HEK293 (cell line): ENCODE data around the gene PPP1R1A.

Experiments used
- CTCF ChIA-PET: fragments of 350-600 bp; formaldehyde crosslinking; extraction: SDS; loops from one replicate; lab custom pipeline; 2021; ENCODE audit warnings: antibody characterized with exemption; lab: Yijun Ruan, JAX
- POLR2A ChIA-PET: fragments of 300-600 bp; formaldehyde crosslinking; extraction: SDS; loops from one replicate; lab custom pipeline; 2020; ENCODE audit warnings: antibody characterized with exemption, inconsistent platforms; lab: Yijun Ruan, JAX
- H3K27ac ChIP-seq: fragments of 200-500 bp; sonication (Bioruptor generic); 2 replicates; pipeline ENCODE4 v1.5.1; 2014; ENCODE audit warnings: low read depth, low read length, control low read depth, inconsistent platforms; ENCODE audit errors: extremely low read depth
- H3K36me3 ChIP-seq, 2 experiments: fragments of 200-500 bp in 1 of 2; sonication (Bioruptor generic) in 1 of 2; 1 replicate in 1 of 2; 2 replicates in 1 of 2; pipeline ENCODE4 v1.5.1; 2014 to 2017; ENCODE audit warnings: inconsistent platforms in 2 of 2, low read length in 2 of 2; ENCODE audit not compliant: control insufficient read depth in 2 of 2, insufficient read depth in 1 of 2
- H3K4me1 ChIP-seq: fragments of 200-500 bp; sonication (Bioruptor generic); 2 replicates; pipeline ENCODE4 v1.5.1; 2014; ENCODE audit warnings: mild to moderate bottlenecking, low read length, inconsistent platforms; ENCODE audit not compliant: control insufficient read depth, insufficient read depth
- H3K4me3 ChIP-seq: 2 replicates; pipeline ENCODE4 v1.5.1; 2011; ENCODE audit warnings: low read depth, mild to moderate bottlenecking, control low read depth, low read length, moderate library complexity
- H3K9me3 ChIP-seq: fragments of 200-500 bp; sonication (Bioruptor generic); 2 replicates; pipeline ENCODE4 v1.5.1; 2014; ENCODE audit warnings: low read depth, low read length, inconsistent platforms; ENCODE audit not compliant: control insufficient read depth, insufficient read depth
- GLI4 ChIP-seq: fragments of 450-650 bp; formaldehyde crosslinking; IDR thresholded peaks from 2 replicates; pipeline ENCODE4 v1.5.1; 2016; ENCODE audit warnings: missing biosample characterization, missing genetic modification characterization
- KLF1 ChIP-seq: fragments of 450-650 bp; formaldehyde crosslinking; IDR thresholded peaks from 2 replicates; pipeline ENCODE4 v1.5.1; 2016; ENCODE audit warnings: missing biosample characterization, missing genetic modification characterization
- SCRT2 ChIP-seq: fragments of 450-650 bp; formaldehyde crosslinking; IDR thresholded peaks from 2 replicates; pipeline ENCODE4 v1.5.1; 2016; ENCODE audit warnings: missing biosample characterization, missing genetic modification characterization
- ZBTB21 ChIP-seq: fragments of 450-650 bp; formaldehyde crosslinking; IDR thresholded peaks from 2 replicates; pipeline ENCODE4 v1.5.1; 2017; ENCODE audit warnings: missing biosample characterization, missing genetic modification characterization
- ZBTB7A ChIP-seq: fragments of 450-650 bp; formaldehyde crosslinking; IDR thresholded peaks from 2 replicates; pipeline ENCODE4 v1.5.1; 2016; ENCODE audit warnings: low read depth, missing biosample characterization, missing genetic modification characterization
- ZFP69B ChIP-seq: fragments of 450-650 bp; formaldehyde crosslinking; IDR thresholded peaks from 2 replicates; pipeline ENCODE4 v1.5.1; 2016; ENCODE audit warnings: missing biosample characterization, missing genetic modification characterization
- ZNF121 ChIP-seq: fragments of 450-650 bp; formaldehyde crosslinking; IDR thresholded peaks from 2 replicates; pipeline ENCODE4 v1.5.1; 2016; ENCODE audit warnings: missing biosample characterization, missing genetic modification characterization
- ZNF133 ChIP-seq: fragments of 450-650 bp; formaldehyde crosslinking; IDR thresholded peaks from 2 replicates; pipeline ENCODE4 v1.5.1; 2016; ENCODE audit warnings: missing biosample characterization, missing genetic modification characterization
- ZNF324 ChIP-seq: fragments of 450-650 bp; formaldehyde crosslinking; IDR thresholded peaks from 2 replicates; pipeline ENCODE4 v1.5.1; 2016; ENCODE audit warnings: missing biosample characterization, missing genetic modification characterization
- ZNF549 ChIP-seq: fragments of 450-650 bp; IDR thresholded peaks from 2 replicates; pipeline ENCODE4 v1.5.1; 2018; ENCODE audit warnings: missing biosample characterization, missing genetic modification characterization, mild to moderate bottlenecking, inconsistent platforms, moderate library complexity
- ZNF623 ChIP-seq: fragments of 450-650 bp; formaldehyde crosslinking; IDR thresholded peaks from 2 replicates; pipeline ENCODE4 v1.5.1; 2016; ENCODE audit warnings: missing biosample characterization, missing genetic modification characterization
- ZNF629 ChIP-seq: fragments of 450-650 bp; formaldehyde crosslinking; IDR thresholded peaks from 2 replicates; pipeline ENCODE4 v1.5.1; 2017; ENCODE audit warnings: missing biosample characterization, missing genetic modification characterization
- ZNF660 ChIP-seq: fragments of 450-650 bp; IDR thresholded peaks from 2 replicates; pipeline ENCODE4 v1.5.1; 2018; ENCODE audit warnings: missing biosample characterization, mild to moderate bottlenecking, missing genetic modification characterization
- ZNF76 ChIP-seq: fragments of 450-650 bp; formaldehyde crosslinking; IDR thresholded peaks from 2 replicates; pipeline ENCODE4; 2016; ENCODE audit warnings: low read depth, missing biosample characterization, missing genetic modification characterization, borderline replicate concordance
- TF ChIP-seq, protein P1 (sequence below): fragments of 450-650 bp; formaldehyde crosslinking; IDR thresholded peaks from 2 replicates; pipeline ENCODE4 v1.5.1; 2016; ENCODE audit warnings: missing biosample characterization, missing genetic modification characterization
- TF ChIP-seq, protein P2 (sequence below): fragments of 450-650 bp; formaldehyde crosslinking; IDR thresholded peaks from 2 replicates; pipeline ENCODE4 v1.5.1; 2016; ENCODE audit warnings: missing biosample characterization, missing genetic modification characterization
- TF ChIP-seq, protein P3 (sequence below): fragments of 450-650 bp; formaldehyde crosslinking; IDR thresholded peaks from 2 replicates; pipeline ENCODE4 v1.5.1; 2017; ENCODE audit warnings: missing biosample characterization, missing genetic modification characterization
- TF ChIP-seq, protein P4 (sequence below): fragments of 450-650 bp; formaldehyde crosslinking; IDR thresholded peaks from 2 replicates; pipeline ENCODE4 v1.5.1; 2016; ENCODE audit warnings: missing biosample characterization, missing genetic modification characterization, borderline replicate concordance
- TF ChIP-seq, protein P5 (sequence below): fragments of 450-650 bp; formaldehyde crosslinking; optimal IDR thresholded peaks from 2 replicates; pipeline ENCODE3; 2016; ENCODE audit warnings: missing biosample characterization, mild to moderate bottlenecking, missing genetic modification characterization
- TF ChIP-seq, protein P6 (sequence below): fragments of 450-650 bp; formaldehyde crosslinking; IDR thresholded peaks from 2 replicates; pipeline ENCODE4 v1.5.1; 2017; ENCODE audit warnings: missing biosample characterization, missing genetic modification characterization
- TF ChIP-seq, protein P7 (sequence below): IDR thresholded peaks from 2 replicates; pipeline ENCODE4 v1.6.1; 2011; ENCODE audit warnings: mild to moderate bottlenecking, low read depth, low read length, borderline replicate concordance

The PPP1R1A gene, protein sequence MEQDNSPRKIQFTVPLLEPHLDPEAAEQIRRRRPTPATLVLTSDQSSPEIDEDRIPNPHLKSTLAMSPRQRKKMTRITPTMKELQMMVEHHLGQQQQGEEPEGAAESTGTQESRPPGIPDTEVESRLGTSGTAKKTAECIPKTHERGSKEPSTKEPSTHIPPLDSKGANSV

DNA sequence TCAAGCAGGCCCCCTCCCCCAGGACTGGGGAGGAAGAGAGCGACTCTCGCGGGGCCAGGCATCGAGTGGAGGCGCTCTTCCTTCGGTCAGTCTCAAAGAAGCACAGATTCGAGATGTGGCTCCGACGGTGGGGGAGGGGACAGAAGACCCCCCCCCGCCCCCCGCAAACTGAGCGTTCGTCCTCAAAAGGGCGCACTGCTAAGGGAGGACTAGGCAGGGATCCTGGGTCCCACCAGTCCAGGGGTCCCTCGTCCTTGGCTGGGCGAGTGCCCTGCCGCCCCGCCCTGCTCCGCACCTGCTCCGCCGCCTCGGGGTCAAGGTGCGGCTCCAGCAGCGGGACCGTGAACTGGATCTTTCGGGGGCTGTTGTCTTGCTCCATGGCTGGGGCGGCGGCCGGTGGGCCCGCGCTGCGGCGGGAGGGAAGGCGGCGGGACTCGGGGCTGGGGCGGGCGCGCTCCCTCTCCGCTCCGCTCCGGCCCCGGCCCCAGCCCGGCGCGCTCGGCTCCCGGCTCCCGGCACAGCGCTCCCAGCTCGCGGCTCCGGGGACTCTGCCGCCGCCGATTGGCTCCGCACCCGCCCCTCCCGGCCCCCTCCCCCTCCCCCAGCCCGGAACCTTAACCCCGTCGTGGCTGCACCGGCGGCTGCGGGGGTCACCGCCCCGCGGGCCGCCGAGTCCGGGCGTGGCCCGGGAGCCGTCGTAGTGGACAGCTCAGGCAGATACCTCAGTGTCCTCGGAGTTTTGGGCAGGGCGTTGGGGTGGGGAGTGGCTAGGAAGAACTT, at the start of gene PPP1R1A:
Gene PPP1R1A, minus strand, starts transcription at position 550 of the 780 bp plus-strand sequence. Its CDS starts 171 bp downstream, at position 379.
- ChIA-PET CTCF (interaction anchor here (0.6 to 2.5 kb wide), 7 partner anchors 8 to 263 kb away, joined by 3 to 20 read pairs (median 4); no protein-coding TSS in a partner anchor), POLR2A (interaction anchor here (0.7 to 1.4 kb wide), 3 partner anchors 9 to 61 kb away, joined by 3 read pairs; no protein-coding TSS in a partner anchor)
- Histone ChIP-seq H3K4me3 (peak within 1 kb of the TSS; percentile 44), H3K4me1 (no peaks in the 10 kb centered on the region), H3K27ac (no peak within 1 kb of the TSS; the same call in 1 of the 2 replicates), H3K36me3 (no peaks in the 10 kb centered on the region), H3K9me3 (no peaks in the 10 kb centered on the region)
- TF ChIP-seq, protein P1, sequence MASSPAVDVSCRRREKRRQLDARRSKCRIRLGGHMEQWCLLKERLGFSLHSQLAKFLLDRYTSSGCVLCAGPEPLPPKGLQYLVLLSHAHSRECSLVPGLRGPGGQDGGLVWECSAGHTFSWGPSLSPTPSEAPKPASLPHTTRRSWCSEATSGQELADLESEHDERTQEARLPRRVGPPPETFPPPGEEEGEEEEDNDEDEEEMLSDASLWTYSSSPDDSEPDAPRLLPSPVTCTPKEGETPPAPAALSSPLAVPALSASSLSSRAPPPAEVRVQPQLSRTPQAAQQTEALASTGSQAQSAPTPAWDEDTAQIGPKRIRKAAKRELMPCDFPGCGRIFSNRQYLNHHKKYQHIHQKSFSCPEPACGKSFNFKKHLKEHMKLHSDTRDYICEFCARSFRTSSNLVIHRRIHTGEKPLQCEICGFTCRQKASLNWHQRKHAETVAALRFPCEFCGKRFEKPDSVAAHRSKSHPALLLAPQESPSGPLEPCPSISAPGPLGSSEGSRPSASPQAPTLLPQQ (tag by site-specific recombination), result peak; percentile 70
- TF ChIP-seq, protein P2, sequence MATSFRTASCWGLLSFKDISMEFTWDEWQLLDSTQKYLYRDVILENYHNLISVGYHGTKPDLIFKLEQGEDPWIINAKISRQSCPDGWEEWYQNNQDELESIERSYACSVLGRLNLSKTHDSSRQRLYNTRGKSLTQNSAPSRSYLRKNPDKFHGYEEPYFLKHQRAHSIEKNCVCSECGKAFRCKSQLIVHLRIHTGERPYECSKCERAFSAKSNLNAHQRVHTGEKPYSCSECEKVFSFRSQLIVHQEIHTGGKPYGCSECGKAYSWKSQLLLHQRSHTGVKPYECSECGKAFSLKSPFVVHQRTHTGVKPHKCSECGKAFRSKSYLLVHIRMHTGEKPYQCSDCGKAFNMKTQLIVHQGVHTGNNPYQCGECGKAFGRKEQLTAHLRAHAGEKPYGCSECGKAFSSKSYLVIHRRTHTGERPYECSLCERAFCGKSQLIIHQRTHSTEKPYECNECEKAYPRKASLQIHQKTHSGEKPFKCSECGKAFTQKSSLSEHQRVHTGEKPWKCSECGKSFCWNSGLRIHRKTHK (tag by site-specific recombination), result no peak
- TF ChIP-seq ZNF629 (no peak), ZNF660 (tag by site-specific recombination) (no peak), SCRT2 (tag by site-specific recombination) (no peak), ZNF76 (tag by site-specific recombination) (no peak), ZBTB7A (tag by site-specific recombination) (peak; percentile 16; the same call in 1 of the 2 replicates), ZNF549 (tag by site-specific recombination) (no peak), ZNF133 (tag by site-specific recombination) (no peak), ZNF121 (tag by site-specific recombination) (no peak), ZFP69B (tag by site-specific recombination) (peak; percentile 63; the same call in 1 of the 2 replicates), ZNF623 (tag by site-specific recombination) (no peak), GLI4 (no peak), ZNF324 (tag by site-specific recombination) (no peak), ZBTB21 (tag by site-specific recombination) (no peak), KLF1 (tag by site-specific recombination) (peak; percentile 15; the same call in 1 of the 2 replicates)
- TF ChIP-seq, protein P3, sequence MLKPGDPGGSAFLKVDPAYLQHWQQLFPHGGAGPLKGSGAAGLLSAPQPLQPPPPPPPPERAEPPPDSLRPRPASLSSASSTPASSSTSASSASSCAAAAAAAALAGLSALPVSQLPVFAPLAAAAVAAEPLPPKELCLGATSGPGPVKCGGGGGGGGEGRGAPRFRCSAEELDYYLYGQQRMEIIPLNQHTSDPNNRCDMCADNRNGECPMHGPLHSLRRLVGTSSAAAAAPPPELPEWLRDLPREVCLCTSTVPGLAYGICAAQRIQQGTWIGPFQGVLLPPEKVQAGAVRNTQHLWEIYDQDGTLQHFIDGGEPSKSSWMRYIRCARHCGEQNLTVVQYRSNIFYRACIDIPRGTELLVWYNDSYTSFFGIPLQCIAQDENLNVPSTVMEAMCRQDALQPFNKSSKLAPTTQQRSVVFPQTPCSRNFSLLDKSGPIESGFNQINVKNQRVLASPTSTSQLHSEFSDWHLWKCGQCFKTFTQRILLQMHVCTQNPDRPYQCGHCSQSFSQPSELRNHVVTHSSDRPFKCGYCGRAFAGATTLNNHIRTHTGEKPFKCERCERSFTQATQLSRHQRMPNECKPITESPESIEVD (tag by site-specific recombination), result no peak
- TF ChIP-seq, protein P4, sequence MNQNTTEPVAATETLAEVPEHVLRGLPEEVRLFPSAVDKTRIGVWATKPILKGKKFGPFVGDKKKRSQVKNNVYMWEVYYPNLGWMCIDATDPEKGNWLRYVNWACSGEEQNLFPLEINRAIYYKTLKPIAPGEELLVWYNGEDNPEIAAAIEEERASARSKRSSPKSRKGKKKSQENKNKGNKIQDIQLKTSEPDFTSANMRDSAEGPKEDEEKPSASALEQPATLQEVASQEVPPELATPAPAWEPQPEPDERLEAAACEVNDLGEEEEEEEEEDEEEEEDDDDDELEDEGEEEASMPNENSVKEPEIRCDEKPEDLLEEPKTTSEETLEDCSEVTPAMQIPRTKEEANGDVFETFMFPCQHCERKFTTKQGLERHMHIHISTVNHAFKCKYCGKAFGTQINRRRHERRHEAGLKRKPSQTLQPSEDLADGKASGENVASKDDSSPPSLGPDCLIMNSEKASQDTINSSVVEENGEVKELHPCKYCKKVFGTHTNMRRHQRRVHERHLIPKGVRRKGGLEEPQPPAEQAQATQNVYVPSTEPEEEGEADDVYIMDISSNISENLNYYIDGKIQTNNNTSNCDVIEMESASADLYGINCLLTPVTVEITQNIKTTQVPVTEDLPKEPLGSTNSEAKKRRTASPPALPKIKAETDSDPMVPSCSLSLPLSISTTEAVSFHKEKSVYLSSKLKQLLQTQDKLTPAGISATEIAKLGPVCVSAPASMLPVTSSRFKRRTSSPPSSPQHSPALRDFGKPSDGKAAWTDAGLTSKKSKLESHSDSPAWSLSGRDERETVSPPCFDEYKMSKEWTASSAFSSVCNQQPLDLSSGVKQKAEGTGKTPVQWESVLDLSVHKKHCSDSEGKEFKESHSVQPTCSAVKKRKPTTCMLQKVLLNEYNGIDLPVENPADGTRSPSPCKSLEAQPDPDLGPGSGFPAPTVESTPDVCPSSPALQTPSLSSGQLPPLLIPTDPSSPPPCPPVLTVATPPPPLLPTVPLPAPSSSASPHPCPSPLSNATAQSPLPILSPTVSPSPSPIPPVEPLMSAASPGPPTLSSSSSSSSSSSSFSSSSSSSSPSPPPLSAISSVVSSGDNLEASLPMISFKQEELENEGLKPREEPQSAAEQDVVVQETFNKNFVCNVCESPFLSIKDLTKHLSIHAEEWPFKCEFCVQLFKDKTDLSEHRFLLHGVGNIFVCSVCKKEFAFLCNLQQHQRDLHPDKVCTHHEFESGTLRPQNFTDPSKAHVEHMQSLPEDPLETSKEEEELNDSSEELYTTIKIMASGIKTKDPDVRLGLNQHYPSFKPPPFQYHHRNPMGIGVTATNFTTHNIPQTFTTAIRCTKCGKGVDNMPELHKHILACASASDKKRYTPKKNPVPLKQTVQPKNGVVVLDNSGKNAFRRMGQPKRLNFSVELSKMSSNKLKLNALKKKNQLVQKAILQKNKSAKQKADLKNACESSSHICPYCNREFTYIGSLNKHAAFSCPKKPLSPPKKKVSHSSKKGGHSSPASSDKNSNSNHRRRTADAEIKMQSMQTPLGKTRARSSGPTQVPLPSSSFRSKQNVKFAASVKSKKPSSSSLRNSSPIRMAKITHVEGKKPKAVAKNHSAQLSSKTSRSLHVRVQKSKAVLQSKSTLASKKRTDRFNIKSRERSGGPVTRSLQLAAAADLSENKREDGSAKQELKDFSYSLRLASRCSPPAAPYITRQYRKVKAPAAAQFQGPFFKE (tag by site-specific recombination), result no peak
- TF ChIP-seq, protein P5, sequence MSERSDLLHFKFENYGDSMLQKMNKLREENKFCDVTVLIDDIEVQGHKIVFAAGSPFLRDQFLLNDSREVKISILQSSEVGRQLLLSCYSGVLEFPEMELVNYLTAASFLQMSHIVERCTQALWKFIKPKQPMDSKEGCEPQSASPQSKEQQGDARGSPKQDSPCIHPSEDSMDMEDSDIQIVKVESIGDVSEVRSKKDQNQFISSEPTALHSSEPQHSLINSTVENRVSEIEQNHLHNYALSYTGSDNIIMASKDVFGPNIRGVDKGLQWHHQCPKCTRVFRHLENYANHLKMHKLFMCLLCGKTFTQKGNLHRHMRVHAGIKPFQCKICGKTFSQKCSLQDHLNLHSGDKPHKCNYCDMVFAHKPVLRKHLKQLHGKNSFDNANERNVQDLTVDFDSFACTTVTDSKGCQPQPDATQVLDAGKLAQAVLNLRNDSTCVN (tag by site-specific recombination), result peak; percentile 44
- TF ChIP-seq, protein P6, sequence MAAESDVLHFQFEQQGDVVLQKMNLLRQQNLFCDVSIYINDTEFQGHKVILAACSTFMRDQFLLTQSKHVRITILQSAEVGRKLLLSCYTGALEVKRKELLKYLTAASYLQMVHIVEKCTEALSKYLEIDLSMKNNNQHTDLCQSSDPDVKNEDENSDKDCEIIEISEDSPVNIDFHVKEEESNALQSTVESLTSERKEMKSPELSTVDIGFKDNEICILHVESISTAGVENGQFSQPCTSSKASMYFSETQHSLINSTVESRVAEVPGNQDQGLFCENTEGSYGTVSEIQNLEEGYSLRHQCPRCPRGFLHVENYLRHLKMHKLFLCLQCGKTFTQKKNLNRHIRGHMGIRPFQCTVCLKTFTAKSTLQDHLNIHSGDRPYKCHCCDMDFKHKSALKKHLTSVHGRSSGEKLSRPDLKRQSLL (tag by site-specific recombination), result peak; percentile 49; the same call in 1 of the 2 replicates
- TF ChIP-seq, protein P7, sequence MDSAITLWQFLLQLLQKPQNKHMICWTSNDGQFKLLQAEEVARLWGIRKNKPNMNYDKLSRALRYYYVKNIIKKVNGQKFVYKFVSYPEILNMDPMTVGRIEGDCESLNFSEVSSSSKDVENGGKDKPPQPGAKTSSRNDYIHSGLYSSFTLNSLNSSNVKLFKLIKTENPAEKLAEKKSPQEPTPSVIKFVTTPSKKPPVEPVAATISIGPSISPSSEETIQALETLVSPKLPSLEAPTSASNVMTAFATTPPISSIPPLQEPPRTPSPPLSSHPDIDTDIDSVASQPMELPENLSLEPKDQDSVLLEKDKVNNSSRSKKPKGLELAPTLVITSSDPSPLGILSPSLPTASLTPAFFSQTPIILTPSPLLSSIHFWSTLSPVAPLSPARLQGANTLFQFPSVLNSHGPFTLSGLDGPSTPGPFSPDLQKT, result no peak
